CD4-positive, alpha-beta memory T cell (primary cell): ENCODE measurements around the gene HES1. TPM values are rescaled to one million over a fixed set of nuclear protein-coding genes. Genes with fewer than 3 reads are reported as not detected.
"Not testable (repeated sequence)": the region's sequence is repeated elsewhere in the genome, so short reads cannot be mapped to it uniquely, and the experiment has no call there.

Experiments used
- CTCF ChIA-PET: fragments of 350-600 bp; sonication (Branson Sonifier 250); formaldehyde crosslinking; loops from one replicate; lab custom pipeline; 2021; ENCODE audit warnings: inconsistent platforms; ENCODE audit not compliant: partially characterized antibody; lab: Charles Lee
- POLR2A ChIA-PET: fragments of 350-600 bp; sonication (Branson Sonifier 250); formaldehyde crosslinking; loops from one replicate; lab custom pipeline; 2021; ENCODE audit not compliant: partially characterized antibody; lab: Charles Lee
- DNase-seq, 5 donors: peaks; one replicate each; pipeline versions ENCODE4 v3.0.0 to v3.0.0-alpha.2; 2020 to 2022; ENCODE audit warnings: mixed read lengths in 1 of 5
- H3K27ac ChIP-seq: one replicate; pipeline ENCODE4 v1.7.0; 2013; ENCODE audit warnings: low read depth, low read length
- H3K27me3 ChIP-seq: 2 replicates; pipeline ENCODE4 v1.7.0; 2013; ENCODE audit warnings: mild to moderate bottlenecking, low read length, moderate library complexity; ENCODE audit not compliant: insufficient read depth
- H3K36me3 ChIP-seq: 2 replicates; pipeline ENCODE4 v1.7.0; 2013; ENCODE audit warnings: mild to moderate bottlenecking, low read length, moderate library complexity; ENCODE audit not compliant: insufficient read depth
- H3K4me1 ChIP-seq: 2 replicates; pipeline ENCODE4 v1.7.0; 2013; ENCODE audit warnings: mild to moderate bottlenecking, low read length, moderate library complexity; ENCODE audit not compliant: insufficient read depth
- H3K4me3 ChIP-seq, 2 donors: one replicate each; pipeline ENCODE4 v1.7.0; 2013; ENCODE audit warnings: low read length in 2 of 2, mild to moderate bottlenecking in 1 of 2
- H3K9me3 ChIP-seq, 2 donors: one replicate each; pipeline ENCODE4 v1.7.0; 2013; ENCODE audit warnings: low read length in 2 of 2, control low read depth in 1 of 2; ENCODE audit not compliant: control insufficient read depth in 1 of 2
- H3K27ac Mint-ChIP-seq, 7 donors: one replicate each; pipeline ENCODE4 v1.8.0; 2020 to 2021; ENCODE audit warnings: mixed read lengths in 7 of 7, mild to moderate bottlenecking in 6 of 7, inconsistent platforms in 3 of 7, moderate library complexity in 3 of 7
- H3K27me3 Mint-ChIP-seq, 2 donors: one replicate each; pipeline ENCODE4 v1.8.0; 2020 to 2021; ENCODE audit warnings: mixed read lengths in 2 of 2
- H3K36me3 Mint-ChIP-seq, 2 donors: one replicate each; pipeline ENCODE4 v1.8.0; 2020 to 2021; ENCODE audit warnings: mixed read lengths in 2 of 2, inconsistent platforms in 1 of 2, mild to moderate bottlenecking in 1 of 2
- H3K4me1 Mint-ChIP-seq, 4 donors: one replicate each; pipeline ENCODE4 v1.8.0; 2020 to 2021; ENCODE audit warnings: mixed read lengths in 4 of 4, mild to moderate bottlenecking in 1 of 4
- H3K4me3 Mint-ChIP-seq, 8 donors: one replicate each; pipeline ENCODE4 v1.8.0; 2020 to 2021; ENCODE audit warnings: mixed read lengths in 8 of 8, mild to moderate bottlenecking in 7 of 8, moderate library complexity in 6 of 8, inconsistent platforms in 3 of 8
- H3K9me3 Mint-ChIP-seq, 8 donors: one replicate each; pipeline ENCODE4 v1.8.0; 2020 to 2021; ENCODE audit warnings: mixed read lengths in 8 of 8, mild to moderate bottlenecking in 5 of 8, inconsistent platforms in 3 of 8, moderate library complexity in 1 of 8
- intact Hi-C: fragments of 100-400 bp; cut with micrococcal nuclease; formaldehyde crosslinking; loops from one replicate; pipeline ENCODE4 v1.15.1; 2023
- polyA plus RNA-seq, 2 donors: library from polyadenylated mRNA; unstranded; fragments of 300-500 nt; fragmentation: Illumina TruSeq; gene quantifications; one replicate each; pipeline ENCODE4 v1.2.3, GENCODE V29; 2021
- total RNA-seq, 2 experiments: library from RNA; stranded (reverse); gene quantifications; one replicate each; pipeline ENCODE4 v1.2.3, GENCODE V29; 2021

The HES1 gene
- total and polyA plus RNA-seq, 4 experiments from 2014 or later, result 0.11 to 0.50 TPM; not detected in 2

DNA sequence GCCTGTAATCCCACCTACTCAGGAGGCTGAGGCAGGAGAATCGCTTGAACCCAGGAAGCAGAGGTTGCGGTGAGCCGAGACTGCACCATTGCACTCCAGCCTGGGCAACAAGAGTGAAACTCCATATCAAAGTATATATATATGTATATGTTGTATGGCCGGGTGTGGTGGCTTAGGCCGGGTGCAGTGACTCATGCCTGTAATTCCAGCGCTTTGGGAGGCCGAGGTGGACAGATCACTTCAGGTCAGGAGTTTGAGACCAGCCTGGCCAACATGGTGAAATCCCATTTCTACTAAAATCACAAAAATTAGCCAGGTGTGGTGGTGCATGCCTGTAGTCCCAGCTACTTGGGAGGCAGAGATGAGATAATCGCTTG is 7.0 kb upstream of the HES1 start:
- H3K36me3 ChIP-seq, POLR2A ChIA-PET, H3K9me3 Mint-ChIP-seq, H3K4me3 ChIP-seq, H3K36me3 Mint-ChIP-seq, H3K9me3 ChIP-seq, H3K27me3 ChIP-seq, H3K27ac ChIP-seq, H3K27ac Mint-ChIP-seq, H3K4me3 Mint-ChIP-seq, DNase-seq: not testable (repeated sequence)
- peaks cover 18% of the 10 kb centered on the region for H3K4me1 ChIP-seq
- Mint-ChIP-seq H3K4me1 (peaks cover 11 to 32% (median 16%) of the 10 kb centered on the region in 4 donors), H3K27me3 (peaks cover 45 to 60% of the 10 kb centered on the region in 2 donors)
- intact Hi-C loops, result loop anchor here (2.0 kb wide), 1 partner anchor 186 kb away; no protein-coding TSS in a partner anchor
- CTCF ChIA-PET, result interaction anchor here (1.1 to 1.3 kb wide), 2 partner anchors 187 kb away, joined by 4 to 5 read pairs; no protein-coding TSS in a partner anchor

DNA sequence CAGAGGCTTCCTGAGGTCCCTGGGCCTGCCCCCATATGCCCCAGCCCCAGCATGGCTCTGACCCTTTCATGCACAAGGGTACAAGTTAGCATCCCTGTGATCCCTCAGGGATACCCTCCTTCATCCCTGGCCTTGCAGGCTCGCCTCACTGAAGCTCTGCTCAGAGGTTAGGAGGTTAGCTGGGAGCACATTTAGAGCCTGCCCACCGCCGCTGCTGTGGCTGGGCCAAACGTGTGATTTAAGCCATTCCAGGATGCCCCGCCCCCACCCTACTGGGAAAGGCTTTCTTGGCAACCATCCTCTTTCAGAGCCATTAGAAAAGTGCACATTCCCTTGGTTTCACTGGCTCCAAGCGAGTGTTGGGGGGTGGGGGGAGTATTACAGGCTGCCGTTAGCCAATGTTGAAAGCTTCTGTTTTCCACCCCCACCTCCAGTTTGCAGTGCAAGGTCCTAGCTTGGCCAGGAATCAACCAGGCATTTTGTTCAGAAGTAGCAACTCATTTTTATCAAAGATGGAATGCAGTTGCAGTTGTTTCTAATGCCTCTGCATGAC is 6.3 kb upstream of the HES1 start:
- CTCF ChIA-PET, result interaction anchor here (1.1 kb wide), 1 partner anchor 186 kb away, joined by 5 read pairs; no protein-coding TSS in a partner anchor
- H3K36me3 Mint-ChIP-seq, result peaks cover 0 to 3% of the 10 kb centered on the region in 2 donors
- no peak overlapping the region for H3K27ac Mint-ChIP-seq
- H3K4me1 ChIP-seq, result peaks cover 18% of the 10 kb centered on the region
- no peaks in the 10 kb centered on the region for H3K27me3 ChIP-seq
- DNase-seq, result no peak
- no peaks in the 10 kb centered on the region for H3K9me3 ChIP-seq
- intact Hi-C loops, result loop anchor here (2.0 to 10.0 kb wide), 2 partner anchors 185 to 355 kb away; partner anchors contain the start of gene ATP13A3
- H3K36me3 ChIP-seq, result no peaks in the 10 kb centered on the region
- H3K4me1 Mint-ChIP-seq, result peaks cover 11 to 32% (median 16%) of the 10 kb centered on the region in 4 donors
- no peak overlapping the region for H3K27ac ChIP-seq
- H3K27me3 Mint-ChIP-seq, result peaks cover 45 to 60% of the 10 kb centered on the region in 2 donors
- no peak overlapping the region for H3K4me3 Mint-ChIP-seq
- POLR2A ChIA-PET, result no interaction called here
- H3K4me3 ChIP-seq, result no peak overlapping the region
- no peaks in the 10 kb centered on the region for H3K9me3 Mint-ChIP-seq

DNA sequence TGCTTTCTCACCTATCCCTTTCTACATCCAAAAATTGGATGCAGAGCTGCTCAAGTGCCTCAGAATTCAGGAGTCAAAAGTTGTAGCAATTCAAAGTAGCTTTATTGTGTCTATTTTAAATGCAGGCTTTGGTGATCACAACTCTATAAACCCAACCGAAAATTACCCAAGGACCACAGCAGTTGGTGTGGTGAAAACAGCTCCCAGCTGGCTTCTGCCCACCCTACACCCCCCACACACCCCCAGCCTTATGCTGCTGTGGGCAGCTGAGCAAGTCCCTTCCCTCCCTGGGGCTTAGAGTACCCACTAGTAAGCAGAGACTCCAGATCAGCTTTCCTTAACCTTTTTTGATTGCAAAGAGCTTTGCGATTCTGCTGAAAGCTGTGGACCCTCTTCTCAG is 5.8 kb upstream of the HES1 start:
- H3K9me3 ChIP-seq, result no peaks in the 10 kb centered on the region
- H3K4me3 ChIP-seq, result no peak overlapping the region
- H3K36me3 ChIP-seq, result no peaks in the 10 kb centered on the region
- peaks cover 21% of the 10 kb centered on the region for H3K4me1 ChIP-seq
- peaks cover 1% of the 10 kb centered on the region for H3K27me3 ChIP-seq
- no peak overlapping the region for H3K27ac ChIP-seq
- no peaks in the 10 kb centered on the region for H3K9me3 Mint-ChIP-seq
- no peak overlapping the region for H3K4me3 Mint-ChIP-seq
- H3K36me3 Mint-ChIP-seq, result peaks cover 0 to 5% of the 10 kb centered on the region in 2 donors
- H3K27ac Mint-ChIP-seq, result no peak overlapping the region
- peaks cover 46 to 60% of the 10 kb centered on the region in 2 donors for H3K27me3 Mint-ChIP-seq
- CTCF ChIA-PET, result interaction anchor here (1.3 kb wide), 1 partner anchor 185 kb away, joined by 4 read pairs; no protein-coding TSS in a partner anchor
- DNase-seq, result no peak
- intact Hi-C loops, result loop anchor here (10.0 kb wide), 1 partner anchor 355 kb away; the partner anchor contains the start of gene ATP13A3
- POLR2A ChIA-PET, result no interaction called here
- H3K4me1 Mint-ChIP-seq, result peaks cover 12 to 37% (median 19%) of the 10 kb centered on the region in 4 donors

DNA sequence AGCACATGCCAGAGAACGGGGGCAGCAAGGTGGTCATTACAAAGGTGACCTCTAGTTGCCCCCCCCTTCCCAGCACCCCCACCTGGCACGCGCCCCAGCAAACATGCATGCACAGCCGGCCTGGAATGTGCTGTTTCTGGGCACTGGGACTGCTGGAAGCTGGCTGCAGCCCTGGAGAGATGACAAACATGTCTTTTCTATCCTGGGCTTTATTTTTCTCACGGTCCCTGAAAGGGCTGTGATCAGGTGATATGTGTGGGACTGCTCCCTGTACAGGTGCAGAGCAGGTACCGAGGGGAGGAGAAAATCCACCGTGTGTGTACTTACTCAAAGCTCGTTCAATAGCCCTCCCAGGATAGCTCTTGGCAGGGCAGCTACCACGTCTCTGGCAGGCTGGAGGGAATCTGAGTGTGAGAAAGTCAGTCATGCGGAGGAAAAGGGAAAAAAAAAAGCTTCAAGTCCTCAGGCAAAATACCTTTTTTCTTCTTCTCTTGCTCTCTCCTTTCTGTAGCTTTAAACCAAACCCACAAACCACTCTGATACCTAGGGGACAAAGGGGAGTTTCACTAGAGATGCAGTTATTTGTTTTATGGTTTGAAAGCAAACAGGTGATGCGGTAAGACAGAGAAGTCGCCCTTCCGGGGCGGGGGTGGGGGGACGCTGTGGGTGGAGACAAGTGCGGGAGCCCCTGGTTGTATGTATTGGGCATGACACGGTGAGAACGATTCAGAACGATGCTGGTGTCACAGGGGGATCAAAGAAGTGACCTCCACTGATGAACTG is 5.0 kb upstream of the HES1 start:
- POLR2A ChIA-PET, result no interaction called here
- Mint-ChIP-seq H3K27ac (peak overlapping the region in 3 of 7 donors; percentile 1 to 49 (median 36)), H3K9me3 (no peaks in the 10 kb centered on the region), H3K27me3 (peaks cover 46 to 56% of the 10 kb centered on the region in 2 donors), H3K4me3 (peak overlapping the region in 6 of 8 donors; percentile 7 to 67 (median 60)), H3K36me3 (peaks cover 0 to 5% of the 10 kb centered on the region in 2 donors), H3K4me1 (peaks cover 16 to 45% (median 25%) of the 10 kb centered on the region in 4 donors)
- intact Hi-C loops, result loop anchor here (10.0 kb wide), 1 partner anchor 354 kb away; the partner anchor contains the start of gene ATP13A3
- no peak overlapping the region for H3K27ac ChIP-seq
- peak in 2 of 5 donors; percentile 10 to 37 for DNase-seq
- peaks cover 9% of the 10 kb centered on the region for H3K27me3 ChIP-seq
- CTCF ChIA-PET, result interaction anchor here (0.7 to 1.3 kb wide), 2 partner anchors 185 to 203 kb away, joined by 3 to 4 read pairs; no protein-coding TSS in a partner anchor
- H3K4me3 ChIP-seq, result no peak overlapping the region
- H3K4me1 ChIP-seq, result peaks cover 29% of the 10 kb centered on the region
- no peaks in the 10 kb centered on the region for H3K9me3 ChIP-seq
- H3K36me3 ChIP-seq, result no peaks in the 10 kb centered on the region

DNA sequence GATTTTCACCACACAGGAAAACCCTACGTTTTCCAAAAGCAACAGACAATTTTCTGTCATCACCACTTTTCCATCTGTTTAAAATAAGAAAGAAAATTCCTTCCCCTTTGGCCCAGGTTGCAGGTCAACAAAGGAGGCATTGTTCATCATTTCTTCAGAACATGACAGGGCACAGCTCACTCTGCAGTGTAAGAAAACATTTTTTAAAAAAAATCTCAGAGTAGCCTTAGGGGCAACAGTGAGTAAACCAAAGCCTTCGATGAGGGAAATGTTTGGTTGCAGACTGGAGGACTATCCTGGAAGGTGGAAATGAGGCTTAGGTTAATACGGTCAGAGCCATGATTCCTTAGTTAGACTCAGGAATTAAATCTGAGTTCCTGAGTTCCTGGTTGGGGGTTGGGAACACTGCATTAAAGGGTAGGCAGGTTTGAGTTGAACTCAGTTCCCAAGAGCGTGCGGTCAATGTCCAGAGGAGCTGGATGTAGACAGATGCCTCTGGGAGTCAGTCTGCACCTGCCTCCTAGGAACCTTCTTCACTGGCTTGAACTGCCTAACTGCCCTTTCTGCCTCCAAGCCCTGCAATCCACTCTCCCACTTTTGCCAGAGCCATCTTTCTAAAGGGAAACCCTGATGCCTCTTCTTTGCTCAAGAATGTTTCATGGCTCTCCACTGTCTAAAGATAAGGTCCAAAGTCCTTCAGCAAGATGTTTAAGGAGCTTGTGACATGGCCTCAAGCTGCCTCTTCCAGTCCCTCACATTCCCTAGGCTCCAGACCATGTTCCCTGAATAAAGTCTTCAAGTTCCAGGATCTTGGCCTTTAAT is 3.3 kb upstream of the HES1 start:
- Mint-ChIP-seq H3K4me1 (peaks cover 26 to 61% (median 40%) of the 10 kb centered on the region in 4 donors), H3K9me3 (no peaks in the 10 kb centered on the region), H3K36me3 (peaks cover 0 to 5% of the 10 kb centered on the region in 2 donors), H3K27me3 (peaks cover 44 to 66% of the 10 kb centered on the region in 2 donors), H3K27ac (peak overlapping the region in 4 of 7 donors; percentile 10 to 90 (median 36)), H3K4me3 (peak overlapping the region; percentile 6 to 85 (median 26))
- POLR2A ChIA-PET, result no interaction called here
- CTCF ChIA-PET, result no interaction called here
- Histone ChIP-seq H3K27ac (no peak overlapping the region), H3K4me1 (peaks cover 45% of the 10 kb centered on the region), H3K4me3 (no peak overlapping the region), H3K9me3 (no peaks in the 10 kb centered on the region), H3K36me3 (no peaks in the 10 kb centered on the region), H3K27me3 (peaks cover 20% of the 10 kb centered on the region)
- intact Hi-C loops, result loop anchor here (10.0 kb wide), 1 partner anchor 352 kb away; the partner anchor contains the start of gene ATP13A3
- no peak for DNase-seq

DNA sequence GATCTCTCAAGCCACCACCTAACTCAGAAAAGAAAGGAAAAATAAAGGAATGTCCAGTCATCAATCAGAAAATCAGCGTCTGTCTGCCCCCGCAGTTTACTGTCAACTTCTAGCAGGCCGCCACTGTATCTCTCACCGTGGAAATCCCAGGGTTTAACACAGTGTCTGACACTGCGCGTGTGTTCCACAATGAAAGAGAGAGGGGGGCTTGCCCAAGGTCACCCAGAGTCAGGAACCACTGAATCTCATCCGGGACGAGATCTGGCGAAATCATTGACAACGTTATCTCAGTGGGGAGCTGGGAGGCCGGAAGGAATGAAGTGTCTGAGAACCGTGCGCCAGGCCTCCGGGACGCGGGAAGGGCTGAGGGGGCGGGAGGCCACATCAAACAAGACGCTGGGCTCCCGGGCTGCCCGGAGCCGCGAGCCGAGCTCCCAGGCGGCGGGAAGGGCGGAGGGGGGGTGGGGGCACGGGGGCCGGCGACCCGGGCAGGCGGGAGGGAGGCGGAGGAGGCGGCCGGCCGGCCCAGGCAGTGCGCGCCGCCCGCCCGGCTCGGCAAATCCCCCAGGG is 2.2 kb upstream of the HES1 start:
- Mint-ChIP-seq H3K4me1 (peaks cover 26 to 65% (median 42%) of the 10 kb centered on the region in 4 donors), H3K9me3 (no peaks in the 10 kb centered on the region), H3K27ac (peak overlapping the region; percentile 40 to 90 (median 77)), H3K4me3 (peak overlapping the region; percentile 71 to 85 (median 82)), H3K27me3 (peaks cover 44 to 56% of the 10 kb centered on the region in 2 donors), H3K36me3 (peaks cover 0 to 5% of the 10 kb centered on the region in 2 donors)
- intact Hi-C loops, result loop anchor here (2.0 to 10.0 kb wide), 2 partner anchors 31 to 351 kb away; partner anchors contain the start of gene ATP13A3
- no peak overlapping the region for H3K27ac ChIP-seq
- DNase-seq, result no peak
- CTCF ChIA-PET, result interaction anchor here (0.6 kb wide), 1 partner anchor 168 kb away, joined by 3 read pairs; no protein-coding TSS in a partner anchor
- POLR2A ChIA-PET, result no interaction called here
- no peak overlapping the region for H3K4me3 ChIP-seq
- no peaks in the 10 kb centered on the region for H3K9me3 ChIP-seq
- H3K27me3 ChIP-seq, result peaks cover 21% of the 10 kb centered on the region
- H3K36me3 ChIP-seq, result no peaks in the 10 kb centered on the region
- peaks cover 45% of the 10 kb centered on the region for H3K4me1 ChIP-seq
